T-cell (primary cell): ENCODE measurements around the gene ALLC. TPM values are rescaled to one million over a fixed set of nuclear protein-coding genes. Genes with fewer than 3 reads are reported as not detected.

Source experiments
- ATAC-seq, 4 experiments: fragments of 200-7000 bp in 3 of 4; fragments of 150-1000 bp in 1 of 4; cut with Tn5 transposase; replicated peaks in 1 of 4; 1 replicate in 3 of 4; 2 replicates in 1 of 4; pipeline ENCODE4 v1.10.0; 2021; ENCODE audit warnings: moderate library complexity in 3 of 4, mild to moderate bottlenecking in 2 of 4, moderate number of reproducible peaks in 1 of 4
- CTCF ChIA-PET, 2 donors: fragments of 300-600 bp; sonication (Branson Sonifier 250); formaldehyde crosslinking; loops; one replicate each; lab custom pipeline; 2022; ENCODE audit warnings: antibody characterized with exemption in 2 of 2; lab: Charles Lee
- POLR2A ChIA-PET, 2 donors: fragments of 300-600 bp; sonication (Branson Sonifier 250); formaldehyde crosslinking; loops; one replicate each; lab custom pipeline; 2022; ENCODE audit warnings: antibody characterized with exemption in 2 of 2; lab: Charles Lee
- DNase-seq, 35 experiments: peaks; one replicate each; pipeline versions ENCODE4 v3.0.0 to v3.0.0-alpha.2; 2013 to 2023
- H3K27ac ChIP-seq: one replicate; pipeline ENCODE4 v1.5.1; 2013; ENCODE audit warnings: low read length
- H3K27me3 ChIP-seq, 2 experiments: replicated peaks in 1 of 2; 1 replicate in 1 of 2; 2 replicates in 1 of 2; pipeline versions ENCODE4 v1.6.1 to v1.7.0; 2013; ENCODE audit warnings: low read length in 1 of 2, mixed read lengths in 1 of 2; ENCODE audit not compliant: control insufficient read depth in 2 of 2, insufficient read depth in 2 of 2; ENCODE audit errors: extremely low read depth in 1 of 2
- H3K36me3 ChIP-seq, 2 donors: 1 replicate in 1 of 2; 2 replicates in 1 of 2; pipeline versions ENCODE4 v1.6.1 to v1.7.0; 2013; ENCODE audit warnings: low read length in 1 of 2; ENCODE audit not compliant: control insufficient read depth in 2 of 2, insufficient read depth in 1 of 2; ENCODE audit errors: extremely low read depth in 1 of 2
- H3K4me1 ChIP-seq, 2 experiments: 1 replicate in 1 of 2; 2 replicates in 1 of 2; pipeline versions ENCODE4 v1.6.1 to v1.7.0; 2013; ENCODE audit warnings: low read length in 2 of 2, mixed read lengths in 1 of 2; ENCODE audit not compliant: insufficient read depth in 2 of 2, control insufficient read depth in 1 of 2; ENCODE audit errors: extremely low read depth in 1 of 2
- H3K4me3 ChIP-seq, 2 donors: 1 replicate in 1 of 2; 2 replicates in 1 of 2; pipeline versions ENCODE4 v1.5.1 to v1.7.0; 2013; ENCODE audit warnings: mild to moderate bottlenecking in 2 of 2, low read length in 1 of 2, moderate library complexity in 1 of 2; ENCODE audit not compliant: control insufficient read depth in 1 of 2; ENCODE audit errors: extremely low read depth in 1 of 2
- H3K9me3 ChIP-seq: 2 replicates; pipeline ENCODE4 v1.7.0; 2013
- H3K27ac Mint-ChIP-seq, 2 donors: one replicate each; pipeline ENCODE4 v1.8.0; 2020 to 2021; ENCODE audit warnings: mild to moderate bottlenecking in 2 of 2, mixed read lengths in 2 of 2
- H3K27me3 Mint-ChIP-seq, 2 donors: one replicate each; pipeline ENCODE4 v1.8.0; 2021 to 2022; ENCODE audit warnings: mixed read lengths in 2 of 2
- H3K36me3 Mint-ChIP-seq: one replicate; pipeline ENCODE4 v1.8.0; 2021; ENCODE audit warnings: mixed read lengths
- H3K4me1 Mint-ChIP-seq, 3 donors: one replicate each; pipeline ENCODE4 v1.8.0; 2020 to 2022; ENCODE audit warnings: mixed read lengths in 3 of 3, mild to moderate bottlenecking in 1 of 3
- H3K4me3 Mint-ChIP-seq, 3 donors: one replicate each; pipeline ENCODE4 v1.8.0; 2020 to 2022; ENCODE audit warnings: mild to moderate bottlenecking in 3 of 3, mixed read lengths in 3 of 3, moderate library complexity in 3 of 3
- H3K9me3 Mint-ChIP-seq, 3 donors: one replicate each; pipeline ENCODE4 v1.8.0; 2020 to 2022; ENCODE audit warnings: mixed read lengths in 3 of 3
- WGBS: methylation state at CpG from one replicate; pipeline ENCODE4 v1.1.5; 2013; ENCODE audit warnings: missing lambda C conversion rate; ENCODE audit not compliant: insufficient coverage; 5-methylcytosine and 5-hydroxymethylcytosine counted together
- total RNA-seq, 35 experiments: library from RNA in 6 of 35; stranded (reverse) in 6 of 35; fragments of 120-200 nt in 1 of 35; gene quantifications; one replicate each; pipeline versions ENCODE4 v1.2.1 to v1.2.4 and lab custom pipeline; 2013 to 2026

ALLC gene
- total RNA-seq, 5 donors from 2014 or later (not counting 1 experiment from before 2014, with no cell fraction given), result not detected

GRCh38 chr2:3743951-3744555 lies 86.1 kb downstream of the ALLC start:
- no peak overlapping the region for H3K4me3 ChIP-seq
- peaks cover 11 to 22% of the 10 kb centered on the region in 2 donors for H3K27me3 Mint-ChIP-seq
- no peaks in the 10 kb centered on the region for H3K4me1 ChIP-seq
- ChIA-PET POLR2A (no interaction called here), CTCF (no interaction called here)
- no peak overlapping the region for H3K27ac ChIP-seq
- H3K27ac Mint-ChIP-seq, result no peak overlapping the region
- DNase-seq (no peak), ATAC-seq (no peak)
- H3K27me3 ChIP-seq, result peaks cover 0 to 7% of the 10 kb centered on the region in 2 experiments
- H3K9me3 Mint-ChIP-seq, result no peaks in the 10 kb centered on the region
- H3K36me3 ChIP-seq, result no peaks in the 10 kb centered on the region
- H3K4me1 Mint-ChIP-seq, result no peaks in the 10 kb centered on the region
- H3K4me3 Mint-ChIP-seq, result no peak overlapping the region
- no peaks in the 10 kb centered on the region for H3K36me3 Mint-ChIP-seq
- 93% methylated on average over 11 of the region's 12 CpGs for WGBS
- H3K9me3 ChIP-seq, result no peaks in the 10 kb centered on the region

GRCh38 chr2:3745920-3746319 lies 87.9 kb downstream of the ALLC start:
- Histone ChIP-seq H3K4me3 (no peak overlapping the region), H3K9me3 (no peaks in the 10 kb centered on the region), H3K4me1 (no peaks in the 10 kb centered on the region), H3K27me3 (peaks cover 0 to 7% of the 10 kb centered on the region in 2 experiments), H3K27ac (no peak overlapping the region), H3K36me3 (no peaks in the 10 kb centered on the region)
- no peaks in the 10 kb centered on the region for H3K4me1 Mint-ChIP-seq
- CTCF ChIA-PET, result no interaction called here
- ATAC-seq (no peak), DNase-seq (no peak)
- peaks cover 15 to 23% of the 10 kb centered on the region in 2 donors for H3K27me3 Mint-ChIP-seq
- no peaks in the 10 kb centered on the region for H3K9me3 Mint-ChIP-seq
- POLR2A ChIA-PET, result no interaction called here
- H3K4me3 Mint-ChIP-seq, result no peak overlapping the region
- no peaks in the 10 kb centered on the region for H3K36me3 Mint-ChIP-seq
- H3K27ac Mint-ChIP-seq, result no peak overlapping the region
- 68% methylated on average over 9 of the region's 12 CpGs for WGBS

- no peaks in the 10 kb centered on the region for H3K4me1 ChIP-seq
- H3K9me3 ChIP-seq, result no peaks in the 10 kb centered on the region
- peaks cover 0 to 16% of the 10 kb centered on the region in 2 experiments for H3K27me3 ChIP-seq
- H3K9me3 Mint-ChIP-seq, result no peaks in the 10 kb centered on the region
- no peak overlapping the region for H3K4me3 ChIP-seq
- no peaks in the 10 kb centered on the region for H3K4me1 Mint-ChIP-seq
- no peaks in the 10 kb centered on the region for H3K36me3 ChIP-seq
- DNase-seq (no peak), ATAC-seq (no peak)
- 87% methylated on average over 16 of the region's 20 CpGs for WGBS
- H3K36me3 Mint-ChIP-seq, result no peaks in the 10 kb centered on the region
- no peak overlapping the region for H3K27ac ChIP-seq
- CTCF ChIA-PET, result no interaction called here
- peaks cover 16 to 26% of the 10 kb centered on the region in 2 donors for H3K27me3 Mint-ChIP-seq
- POLR2A ChIA-PET, result no interaction called here
- H3K27ac Mint-ChIP-seq, result no peak overlapping the region
- no peak overlapping the region for H3K4me3 Mint-ChIP-seq
Measured at GRCh38 chr2:3747032-3747654, 89.1 kb downstream of the ALLC start.

GRCh38 chr2:3747826-3748225 lies 89.8 kb downstream of the ALLC start:
- Mint-ChIP-seq H3K36me3 (no peaks in the 10 kb centered on the region), H3K27me3 (peaks cover 12 to 23% of the 10 kb centered on the region in 2 donors), H3K27ac (no peak overlapping the region), H3K4me3 (no peak overlapping the region), H3K4me1 (no peaks in the 10 kb centered on the region), H3K9me3 (no peaks in the 10 kb centered on the region)
- Histone ChIP-seq H3K9me3 (no peaks in the 10 kb centered on the region), H3K4me1 (no peaks in the 10 kb centered on the region), H3K27me3 (peaks cover 0 to 16% of the 10 kb centered on the region in 2 experiments), H3K4me3 (no peak overlapping the region), H3K27ac (no peak overlapping the region), H3K36me3 (no peaks in the 10 kb centered on the region)
- 59% methylated on average over 9 of the region's 9 CpGs for WGBS
- ATAC-seq (no peak), DNase-seq (no peak)
- CTCF ChIA-PET, result no interaction called here
- POLR2A ChIA-PET, result no interaction called here

GRCh38 chr2:3749201-3749600 lies 91.2 kb downstream of the ALLC start:
- POLR2A ChIA-PET, result no interaction called here

GRCh38 chr2:3751251-3751650 lies 93.3 kb downstream of the ALLC start:
- Histone ChIP-seq H3K4me3 (no peak overlapping the region), H3K36me3 (no peaks in the 10 kb centered on the region), H3K4me1 (no peaks in the 10 kb centered on the region), H3K27me3 (peaks cover 0 to 9% of the 10 kb centered on the region in 2 experiments), H3K27ac (no peak overlapping the region), H3K9me3 (no peaks in the 10 kb centered on the region)
- ATAC-seq, result no peak
- 72% methylated on average over 7 of the region's 7 CpGs for WGBS
- CTCF ChIA-PET, result no interaction called here
- Mint-ChIP-seq H3K27ac (no peak overlapping the region), H3K27me3 (peaks cover 11 to 23% of the 10 kb centered on the region in 2 donors), H3K4me1 (no peaks in the 10 kb centered on the region), H3K9me3 (peaks cover 0 to 8% (median 0%) of the 10 kb centered on the region in 3 donors), H3K36me3 (no peaks in the 10 kb centered on the region), H3K4me3 (no peak overlapping the region)
- DNase-seq, result no peak
- POLR2A ChIA-PET, result no interaction called here

More at GRCh38 chr2:3749201-3749600, 91.2 kb downstream of the ALLC start:
- ATAC-seq (no peak), DNase-seq (no peak)
- Mint-ChIP-seq H3K9me3 (no peaks in the 10 kb centered on the region), H3K36me3 (no peaks in the 10 kb centered on the region), H3K4me3 (no peak overlapping the region), H3K4me1 (no peaks in the 10 kb centered on the region), H3K27me3 (peaks cover 12 to 23% of the 10 kb centered on the region in 2 donors), H3K27ac (no peak overlapping the region)
- no peak overlapping the region for H3K4me3 ChIP-seq
- peaks cover 0 to 10% of the 10 kb centered on the region in 2 experiments for H3K27me3 ChIP-seq
- CTCF ChIA-PET, result no interaction called here
- no peaks in the 10 kb centered on the region for H3K4me1 ChIP-seq
- no peak overlapping the region for H3K27ac ChIP-seq
- H3K9me3 ChIP-seq, result no peaks in the 10 kb centered on the region
- WGBS, result no CpG with 5 or more reads among the region's 7 CpGs
- no peaks in the 10 kb centered on the region for H3K36me3 ChIP-seq
